ENCODE results near the gene AADAC.
"Not testable (repeated sequence)": the region's sequence is repeated elsewhere in the genome, so short reads cannot be mapped to it uniquely, and the experiment has no call there.

AADAC gene

GRCh38 chr3:151859233-151859673 lies 45.3 kb downstream of the AADAC start:
- DNase-seq = peak; percentile 61

- DNase-seq = peak; percentile 76
These were observed 46.0 kb downstream of the AADAC start for GRCh38 chr3:151859905-151860304.

- no peak for DNase-seq
These were observed 49.7 kb downstream of the AADAC start for GRCh38 chr3:151863611-151864010.

DNA sequence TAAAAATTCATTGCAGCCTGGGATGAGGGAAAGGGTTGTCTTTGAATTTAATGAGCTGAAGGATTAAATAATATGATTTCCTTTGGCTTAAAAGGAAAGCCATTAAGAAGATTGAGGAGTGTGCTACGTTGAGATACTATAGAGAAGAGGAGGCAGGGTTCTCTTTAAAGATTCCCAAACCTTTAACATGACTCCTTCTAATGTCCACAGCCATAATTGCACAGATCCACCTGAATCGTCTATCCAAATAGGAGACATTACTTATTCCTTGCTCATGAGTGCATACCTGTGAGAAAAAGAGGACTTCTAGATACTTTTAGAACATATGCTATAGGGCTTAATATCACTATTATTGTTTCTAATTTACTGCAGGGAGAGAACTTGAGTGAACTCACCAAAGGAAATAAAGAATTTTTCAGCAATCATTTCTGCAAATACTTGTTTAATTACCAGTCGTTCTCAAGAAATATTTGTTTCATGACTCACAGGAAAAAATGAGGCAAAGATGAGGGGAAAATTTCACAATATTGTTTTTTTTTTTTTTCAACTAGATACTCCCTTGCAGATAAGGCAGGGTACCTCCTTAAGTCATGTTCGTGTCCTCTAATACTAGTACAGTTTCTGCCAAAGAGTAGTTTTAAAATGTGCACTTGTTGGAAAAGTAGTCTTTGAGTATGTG lies 50.6 kb downstream of the AADAC start:
- DNase-seq = peak; percentile 56

DNA sequence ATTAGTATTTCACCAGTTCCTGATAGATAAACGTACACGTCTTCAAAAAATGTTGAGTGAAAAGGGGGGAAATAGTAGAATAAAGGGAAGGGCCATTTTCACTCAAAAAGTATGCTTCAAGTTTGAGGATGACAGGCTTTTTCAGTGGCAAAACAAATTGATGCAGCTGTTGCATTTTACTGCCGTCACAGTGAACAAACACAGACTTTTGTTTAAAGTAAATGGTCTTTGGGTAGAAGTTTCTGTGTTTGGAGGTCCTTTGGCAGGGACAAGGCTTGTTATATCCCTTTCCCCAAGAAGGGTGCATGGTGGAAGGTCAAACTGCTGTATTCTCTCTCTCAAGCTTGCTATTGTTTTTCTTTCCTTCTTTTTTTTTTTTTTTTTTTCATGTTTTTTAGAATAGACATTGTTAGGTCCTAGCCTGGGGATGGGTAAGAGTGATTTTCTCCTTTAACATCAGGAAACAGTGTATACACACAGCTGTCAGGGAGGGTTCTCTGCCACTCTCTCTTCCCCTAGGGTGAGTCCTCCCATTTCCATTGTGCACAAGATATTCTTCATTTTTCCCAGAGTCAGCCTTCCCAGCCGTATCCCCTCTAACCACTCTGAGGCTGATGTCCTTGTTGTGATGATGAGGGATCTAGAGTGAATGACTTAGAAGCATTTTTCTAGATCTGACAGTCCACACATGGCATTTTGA lies 52.9 kb downstream of the AADAC start:
- DNase-seq = no peak

DNA sequence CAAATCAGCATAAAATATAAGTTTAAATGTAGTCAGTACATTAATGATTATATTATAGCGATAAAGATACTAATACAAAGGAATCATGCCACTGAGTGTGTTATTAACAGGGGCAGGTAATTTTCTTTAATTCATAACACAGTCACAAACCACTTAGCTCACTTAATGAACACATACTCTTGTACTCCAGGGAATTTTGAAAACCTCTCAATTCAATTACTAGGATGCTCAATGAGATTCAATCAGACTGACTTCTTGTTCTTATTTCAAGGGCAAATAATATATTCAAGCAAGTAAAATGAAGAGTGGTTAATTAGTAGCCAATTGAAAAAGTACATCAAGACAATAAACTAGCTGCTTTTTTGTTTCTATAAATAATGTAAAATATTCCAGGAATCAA lies 53.8 kb downstream of the AADAC start:
- DNase-seq = no peak

- DNase-seq = no peak
These were observed 55.3 kb downstream of the AADAC start for GRCh38 chr3:151869181-151869580.

GRCh38 chr3:151871639-151872468 lies 57.9 kb downstream of the AADAC start:
- no peak for DNase-seq

DNA sequence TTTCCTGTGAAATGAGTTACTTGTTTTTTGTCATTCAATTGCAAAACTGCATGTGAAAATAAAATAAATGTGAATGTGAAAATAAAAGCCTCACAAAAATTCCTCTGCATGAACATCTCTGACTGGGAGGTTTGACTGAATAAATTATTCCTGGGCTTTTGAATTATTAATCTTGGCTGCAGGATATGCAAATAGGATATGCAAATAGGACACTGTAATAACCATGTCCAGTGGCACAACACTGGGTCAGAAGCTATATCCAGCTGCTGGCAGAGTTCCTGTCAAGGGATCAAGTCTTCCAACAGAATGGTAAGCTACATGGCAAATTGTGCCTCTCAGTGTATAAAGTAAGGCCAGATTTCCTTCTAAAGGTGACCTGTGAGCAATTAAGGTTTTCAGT lies 59.5 kb downstream of the AADAC start, which contains the start of gene SUCNR1:
Gene SUCNR1, plus strand, starts transcription at position 246 of the 400 bp plus-strand sequence. CDS start 6,250 bp downstream, outside the sequence.
- DNase-seq = no peak

- not testable (repeated sequence) for DNase-seq
These were observed 60.2 kb downstream of the AADAC start for GRCh38 chr3:151874079-151874478.

GRCh38 chr3:151875759-151876158 lies 61.8 kb downstream of the AADAC start:
- peak; percentile 35 for DNase-seq

- no peak for DNase-seq
These were observed 63.4 kb downstream of the AADAC start for GRCh38 chr3:151877269-151877668.

All from kidney glomerular epithelial cell (primary cell).